Mesendoderm (in vitro differentiated cells): ENCODE measurements around the gene RHBDL2.

ENCODE experiments used
- DNase-seq: peaks from one replicate; pipeline ENCODE4 v3.0.0; 2013
- H2AK5ac ChIP-seq: 2 replicates; pipeline ENCODE4 v1.6.1; 2013; ENCODE audit warnings: low read length, inconsistent platforms
- H2BK120ac ChIP-seq: 2 replicates; pipeline ENCODE4 v1.6.1; 2013; ENCODE audit warnings: low read depth, mild to moderate bottlenecking, low read length, moderate library complexity, mixed read lengths
- H2BK15ac ChIP-seq: replicated peaks from 2 replicates; pipeline ENCODE4 v1.6.1; 2013; ENCODE audit warnings: low read depth, mild to moderate bottlenecking, moderate library complexity
- H2BK5ac ChIP-seq: 2 replicates; pipeline ENCODE4 v1.6.1; 2013; ENCODE audit warnings: low read length, inconsistent platforms
- H3K18ac ChIP-seq: 2 replicates; pipeline ENCODE4 v1.6.1; 2013; ENCODE audit warnings: mild to moderate bottlenecking, low read length, mixed read lengths
- H3K23ac ChIP-seq: one replicate; pipeline ENCODE4 v1.6.1; 2013; ENCODE audit warnings: low read length
- H3K27ac ChIP-seq: 2 replicates; pipeline ENCODE4 v1.5.1; 2013; ENCODE audit warnings: low read depth, mild to moderate bottlenecking, inconsistent platforms, low read length, moderate library complexity
- H3K27me3 ChIP-seq: 2 replicates; pipeline ENCODE4 v1.6.1; 2013; ENCODE audit warnings: low read length, control low read depth, mild to moderate bottlenecking, inconsistent platforms; ENCODE audit not compliant: insufficient read depth, poor library complexity
- H3K36me3 ChIP-seq: 2 replicates; pipeline ENCODE4 v1.6.1; 2013; ENCODE audit warnings: low read length, inconsistent platforms; ENCODE audit not compliant: control insufficient read depth, insufficient read depth
- H3K4ac ChIP-seq: one replicate; pipeline ENCODE4 v1.6.1; 2013; ENCODE audit warnings: low read depth, mild to moderate bottlenecking, low read length, moderate library complexity
- H3K4me1 ChIP-seq: 2 replicates; pipeline ENCODE4 v1.6.1; 2013; ENCODE audit warnings: low read depth, low read length, inconsistent platforms; ENCODE audit not compliant: control insufficient read depth
- H3K4me2 ChIP-seq: 2 replicates; pipeline ENCODE4 v1.6.1; 2013; ENCODE audit warnings: low read length
- H3K4me3 ChIP-seq: 2 replicates; pipeline ENCODE4 v1.5.1; 2013; ENCODE audit warnings: mild to moderate bottlenecking, low read length
- H3K56ac ChIP-seq: one replicate; pipeline ENCODE4 v1.6.1; 2013; ENCODE audit warnings: low read length
- H3K79me1 ChIP-seq: 2 replicates; pipeline ENCODE4 v1.6.1; 2013; ENCODE audit warnings: low read length, inconsistent platforms
- H3K79me2 ChIP-seq: 2 replicates; pipeline ENCODE4 v1.6.1; 2013; ENCODE audit warnings: mild to moderate bottlenecking, low read length; ENCODE audit not compliant: control insufficient read depth, insufficient read depth
- H3K9ac ChIP-seq: 2 replicates; pipeline ENCODE4 v1.6.1; 2013; ENCODE audit warnings: low read length, inconsistent platforms
- H4K5ac ChIP-seq: one replicate; pipeline ENCODE4 v1.6.1; 2013; ENCODE audit warnings: low read length
- H4K8ac ChIP-seq: one replicate; pipeline ENCODE4 v1.6.1; 2013; ENCODE audit warnings: low read depth, mild to moderate bottlenecking, control low read depth, low read length, moderate library complexity
- WGBS: extraction: QIAGEN DNeasy Blood & Tissue Kit; methylation state at CpG from one replicate; pipeline ENCODE4 v1.1.7; 2013; ENCODE audit warnings: low lambda C conversion rate, missing lambda C conversion rate; ENCODE audit not compliant: insufficient coverage; ENCODE audit errors: extremely low coverage; 5-methylcytosine and 5-hydroxymethylcytosine counted together

RHBDL2 gene

DNA sequence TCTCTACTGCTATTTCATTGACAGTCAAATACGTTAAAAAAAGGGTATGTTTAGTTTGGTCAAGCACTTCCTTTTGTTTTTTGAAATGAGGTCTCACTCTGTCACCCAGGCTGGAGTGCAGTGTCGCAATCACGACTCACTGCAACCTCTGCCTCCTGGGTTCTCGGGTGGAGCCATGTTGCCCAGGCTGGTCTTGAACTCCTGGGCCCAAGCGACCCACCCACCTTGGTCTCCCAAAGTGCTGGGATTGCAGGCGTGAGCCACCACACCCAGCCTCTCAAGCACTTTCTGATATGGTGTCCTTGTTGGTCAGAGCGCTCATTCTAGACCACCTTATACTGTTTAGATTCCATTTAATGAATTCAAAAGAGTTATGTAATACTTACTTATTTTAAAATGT lies 20.9 kb upstream of the RHBDL2 start:
- Histone ChIP-seq H3K23ac (no peak overlapping the region), H3K4me3 (no peak overlapping the region), H4K5ac (no peak overlapping the region), H3K36me3 (no peaks in the 10 kb centered on the region), H3K27ac (no peak overlapping the region), H3K56ac (no peak overlapping the region), H3K9ac (no peak overlapping the region), H4K8ac (no peak overlapping the region), H3K79me2 (no peaks in the 10 kb centered on the region), H3K27me3 (no peaks in the 10 kb centered on the region), H2BK5ac (no peak overlapping the region), H3K18ac (no peak overlapping the region), H3K79me1 (no peaks in the 10 kb centered on the region), H3K4me1 (no peaks in the 10 kb centered on the region), H3K4ac (no peak overlapping the region), H2BK15ac (no peak overlapping the region), H2BK120ac (no peak overlapping the region), H3K4me2 (no peak overlapping the region), H2AK5ac (no peak overlapping the region)
- WGBS: no CpG with 5 or more reads among the region's 7 CpGs
- no peak for DNase-seq

DNA sequence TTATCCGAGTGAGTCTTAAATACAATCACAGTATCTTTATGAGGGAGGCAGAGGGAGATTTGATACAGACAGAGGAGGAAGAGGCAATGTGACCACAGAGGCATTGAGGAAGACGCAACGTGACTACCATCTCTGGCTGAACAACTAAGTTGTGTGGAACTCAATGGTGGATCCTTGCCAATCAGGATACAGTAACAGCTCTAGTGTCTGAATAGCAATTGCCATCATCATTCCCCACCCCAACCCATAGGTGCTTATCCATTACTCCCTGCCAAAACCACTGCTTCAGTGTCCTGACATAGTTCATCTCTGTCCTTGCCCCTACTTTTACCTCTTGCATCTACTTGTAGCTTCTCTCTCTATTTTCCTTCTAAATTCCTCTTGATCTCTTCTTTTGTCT lies 20.5 kb upstream of the RHBDL2 start:
- no peak for DNase-seq
- Histone ChIP-seq H3K4me1 (no peaks in the 10 kb centered on the region), H3K27ac (no peak overlapping the region), H2BK5ac (no peak overlapping the region), H3K56ac (no peak overlapping the region), H3K4me2 (no peak overlapping the region), H3K36me3 (no peaks in the 10 kb centered on the region), H3K4me3 (no peak overlapping the region), H3K79me1 (no peaks in the 10 kb centered on the region), H3K79me2 (no peaks in the 10 kb centered on the region), H3K9ac (no peak overlapping the region), H3K27me3 (no peaks in the 10 kb centered on the region), H4K8ac (no peak overlapping the region), H3K4ac (no peak overlapping the region), H2AK5ac (no peak overlapping the region), H3K23ac (no peak overlapping the region), H3K18ac (no peak overlapping the region), H4K5ac (no peak overlapping the region), H2BK15ac (no peak overlapping the region), H2BK120ac (no peak overlapping the region)
- no CpG with 5 or more reads among the region's 3 CpGs for WGBS

DNA sequence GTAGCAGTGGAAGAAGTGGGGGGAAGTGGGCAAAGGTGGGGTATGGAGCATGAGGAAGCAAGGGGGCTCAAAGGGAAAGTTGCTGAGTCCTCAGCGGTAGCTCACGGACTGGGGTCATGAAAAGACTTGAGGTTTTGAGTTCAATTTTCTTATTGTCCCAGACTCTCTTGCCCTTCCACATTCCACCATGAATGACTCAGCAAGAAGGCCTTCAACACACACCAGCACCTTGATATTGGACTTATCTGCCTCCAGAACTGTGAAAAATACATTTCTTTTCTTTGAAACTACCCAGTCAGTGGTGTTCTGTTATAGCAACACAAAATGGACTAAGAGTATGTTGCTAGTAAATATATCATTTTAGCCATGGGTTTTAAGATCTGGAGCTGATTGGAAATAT lies 17.3 kb upstream of the RHBDL2 start:
- Histone ChIP-seq H3K27ac (no peak overlapping the region), H3K27me3 (no peaks in the 10 kb centered on the region), H2BK120ac (no peak overlapping the region), H3K56ac (no peak overlapping the region), H3K4ac (no peak overlapping the region), H3K79me2 (no peaks in the 10 kb centered on the region), H3K18ac (no peak overlapping the region), H4K8ac (no peak overlapping the region), H2AK5ac (no peak overlapping the region), H3K36me3 (no peaks in the 10 kb centered on the region), H3K4me1 (no peaks in the 10 kb centered on the region), H3K9ac (no peak overlapping the region), H3K4me3 (no peak overlapping the region), H3K4me2 (no peak overlapping the region), H4K5ac (no peak overlapping the region), H2BK15ac (no peak overlapping the region), H3K23ac (no peak overlapping the region), H2BK5ac (no peak overlapping the region), H3K79me1 (no peaks in the 10 kb centered on the region)
- no CpG with 5 or more reads among the region's 2 CpGs for WGBS
- DNase-seq: peak; percentile 65

DNA sequence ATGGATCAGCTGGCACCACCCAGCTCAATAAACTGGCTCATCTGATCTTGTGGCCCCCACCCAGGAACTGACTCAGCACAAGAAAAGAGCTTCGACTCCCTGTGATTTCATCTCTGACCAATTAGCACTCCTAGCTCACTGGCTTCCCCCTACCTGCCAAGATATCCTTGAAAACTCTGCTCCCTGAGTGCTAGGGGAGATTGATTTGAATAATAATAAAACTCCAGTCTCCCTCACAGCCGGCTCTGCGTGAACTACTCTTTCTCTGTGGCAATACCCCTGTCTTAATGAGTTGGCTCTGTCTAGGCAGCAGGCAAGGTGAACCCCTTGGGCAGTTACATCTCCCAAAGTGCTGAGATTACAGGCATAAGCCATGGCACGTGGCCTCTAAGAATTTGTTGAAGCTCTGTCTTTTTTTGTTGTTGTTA lies 11.8 kb upstream of the RHBDL2 start:
- Histone ChIP-seq H4K5ac (no peak overlapping the region), H4K8ac (no peak overlapping the region), H3K27me3 (no peaks in the 10 kb centered on the region), H3K4me1 (no peaks in the 10 kb centered on the region), H3K36me3 (no peaks in the 10 kb centered on the region), H3K4ac (no peak overlapping the region), H3K4me2 (no peak overlapping the region), H2BK5ac (no peak overlapping the region), H3K79me1 (no peaks in the 10 kb centered on the region), H2BK120ac (no peak overlapping the region), H3K79me2 (no peaks in the 10 kb centered on the region), H3K9ac (no peak overlapping the region), H3K4me3 (no peak overlapping the region), H3K27ac (no peak overlapping the region), H2AK5ac (no peak overlapping the region), H3K56ac (no peak overlapping the region), H2BK15ac (no peak overlapping the region), H3K23ac (no peak overlapping the region), H3K18ac (no peak overlapping the region)
- no CpG with 5 or more reads among the region's 4 CpGs for WGBS
- DNase-seq: peak; percentile 45

DNA sequence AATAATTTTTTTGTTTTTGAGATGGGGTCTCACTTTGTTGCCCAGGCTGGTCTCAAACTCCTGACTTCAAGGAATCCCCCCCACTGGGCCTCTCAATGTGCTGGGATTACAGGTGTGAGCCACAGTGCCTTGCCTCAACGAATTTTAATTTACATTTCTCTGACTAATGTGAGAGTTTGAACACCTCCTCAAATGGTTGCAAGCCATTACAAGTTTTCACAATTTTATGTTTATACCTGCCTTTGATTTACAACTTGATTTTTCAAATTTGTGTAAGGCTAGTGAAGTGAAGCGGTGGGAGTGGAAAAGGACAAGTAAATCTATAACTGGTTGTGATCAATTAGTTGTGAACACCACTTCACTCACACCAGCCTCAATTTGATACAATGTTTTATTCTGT lies 8.9 kb upstream of the RHBDL2 start:
- Histone ChIP-seq H3K27ac (no peak overlapping the region), H3K9ac (no peak overlapping the region), H3K4me1 (no peaks in the 10 kb centered on the region), H4K8ac (no peak overlapping the region), H3K23ac (no peak overlapping the region), H3K4ac (no peak overlapping the region), H3K79me1 (no peaks in the 10 kb centered on the region), H4K5ac (no peak overlapping the region), H3K36me3 (no peaks in the 10 kb centered on the region), H3K79me2 (no peaks in the 10 kb centered on the region), H3K56ac (no peak overlapping the region), H3K27me3 (no peaks in the 10 kb centered on the region), H2BK120ac (no peak overlapping the region), H2BK5ac (no peak overlapping the region), H3K18ac (no peak overlapping the region), H3K4me2 (no peak overlapping the region), H2BK15ac (no peak overlapping the region), H2AK5ac (no peak overlapping the region), H3K4me3 (no peak overlapping the region)
- WGBS: no CpG with 5 or more reads among the region's 2 CpGs
- no peak for DNase-seq

DNA sequence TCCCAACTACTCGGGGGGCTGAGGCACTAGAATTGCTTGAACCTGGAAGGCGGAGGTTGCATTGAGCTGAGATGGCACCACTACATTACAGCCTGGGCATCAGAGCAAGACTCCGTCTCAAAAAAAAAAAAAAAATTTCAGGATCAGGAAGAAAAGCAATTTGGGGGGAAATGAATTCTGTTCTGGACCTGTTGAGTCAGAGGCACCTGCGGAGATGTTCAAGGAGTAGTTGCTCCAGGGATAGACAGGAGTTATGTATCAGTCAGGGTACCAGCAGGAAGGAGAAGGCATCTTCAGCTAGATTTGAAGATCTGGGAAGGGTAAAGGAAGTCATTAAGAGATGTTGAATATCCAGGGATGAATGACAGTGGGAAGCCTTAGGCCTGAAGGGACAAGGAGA lies 2.9 kb upstream of the RHBDL2 start:
- WGBS: no CpG with 5 or more reads among the region's 4 CpGs
- H3K4ac ChIP-seq: no peak overlapping the region

More for the DNA sequence above, 2.9 kb upstream of the RHBDL2 start:
- Histone ChIP-seq H3K79me2 (no peaks in the 10 kb centered on the region), H3K4me3 (no peak overlapping the region), H2AK5ac (no peak overlapping the region), H2BK120ac (no peak overlapping the region), H3K23ac (no peak overlapping the region), H3K27ac (no peak overlapping the region), H3K56ac (no peak overlapping the region), H3K9ac (no peak overlapping the region), H3K27me3 (no peaks in the 10 kb centered on the region), H3K36me3 (no peaks in the 10 kb centered on the region), H2BK15ac (no peak overlapping the region), H3K4me2 (no peak overlapping the region), H4K5ac (no peak overlapping the region), H4K8ac (no peak overlapping the region), H3K79me1 (no peaks in the 10 kb centered on the region), H3K4me1 (no peaks in the 10 kb centered on the region), H3K18ac (no peak overlapping the region), H2BK5ac (no peak overlapping the region)
- no peak for DNase-seq
